GM10248 (cell line): ENCODE data around the gene SNORC.

Source experiments
- CTCF ChIA-PET: fragments of 300-600 bp; sonication (Branson Sonifier 250); formaldehyde crosslinking; extraction: SDS; loops from one replicate; lab custom pipeline; 2021; ENCODE audit warnings: antibody characterized with exemption; lab: Yijun Ruan, JAX
- POLR2A ChIA-PET: fragments of 350-650 bp; sonication (Branson Sonifier 250); formaldehyde crosslinking; extraction: SDS; loops from one replicate; lab custom pipeline; 2020; ENCODE audit warnings: antibody characterized with exemption; lab: Yijun Ruan, JAX
- DNase-seq: peaks from one replicate; pipeline ENCODE4 v3.0.0; 2012; ENCODE audit errors: extremely low spot score
- TF ChIP-seq, protein P1 (sequence below): IDR thresholded peaks from 2 replicates; pipeline ENCODE4 v1.5.1; 2012; ENCODE audit warnings: mild to moderate bottlenecking, low read depth; ENCODE audit errors: extremely low read depth, missing control alignments, control extremely low read depth

Gene SNORC

DNA sequence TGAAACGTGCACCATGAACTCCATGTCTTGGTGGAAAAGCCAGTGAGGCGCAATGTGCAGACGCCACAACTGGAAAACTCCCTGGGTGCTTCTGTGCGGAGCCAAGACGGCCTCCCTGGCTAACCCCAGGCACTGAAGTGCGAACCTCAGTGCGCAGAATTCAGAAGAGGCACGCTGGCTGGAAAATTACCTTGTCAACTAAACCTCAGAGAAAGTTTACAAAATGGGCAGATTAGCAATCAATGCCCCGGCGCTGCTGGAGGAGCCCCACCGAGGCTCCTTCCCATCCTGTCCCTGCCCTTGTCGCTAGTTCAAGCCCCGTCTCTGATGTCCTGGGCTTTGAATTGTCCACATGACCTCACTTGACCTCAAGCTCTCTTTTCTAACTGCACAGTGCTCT is 22.2 kb downstream of the SNORC start:
- ChIA-PET CTCF (no interaction called here), POLR2A (no interaction called here)
- TF ChIP-seq, protein P1, sequence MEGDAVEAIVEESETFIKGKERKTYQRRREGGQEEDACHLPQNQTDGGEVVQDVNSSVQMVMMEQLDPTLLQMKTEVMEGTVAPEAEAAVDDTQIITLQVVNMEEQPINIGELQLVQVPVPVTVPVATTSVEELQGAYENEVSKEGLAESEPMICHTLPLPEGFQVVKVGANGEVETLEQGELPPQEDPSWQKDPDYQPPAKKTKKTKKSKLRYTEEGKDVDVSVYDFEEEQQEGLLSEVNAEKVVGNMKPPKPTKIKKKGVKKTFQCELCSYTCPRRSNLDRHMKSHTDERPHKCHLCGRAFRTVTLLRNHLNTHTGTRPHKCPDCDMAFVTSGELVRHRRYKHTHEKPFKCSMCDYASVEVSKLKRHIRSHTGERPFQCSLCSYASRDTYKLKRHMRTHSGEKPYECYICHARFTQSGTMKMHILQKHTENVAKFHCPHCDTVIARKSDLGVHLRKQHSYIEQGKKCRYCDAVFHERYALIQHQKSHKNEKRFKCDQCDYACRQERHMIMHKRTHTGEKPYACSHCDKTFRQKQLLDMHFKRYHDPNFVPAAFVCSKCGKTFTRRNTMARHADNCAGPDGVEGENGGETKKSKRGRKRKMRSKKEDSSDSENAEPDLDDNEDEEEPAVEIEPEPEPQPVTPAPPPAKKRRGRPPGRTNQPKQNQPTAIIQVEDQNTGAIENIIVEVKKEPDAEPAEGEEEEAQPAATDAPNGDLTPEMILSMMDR: no peak
- no peak for DNase-seq

DNA sequence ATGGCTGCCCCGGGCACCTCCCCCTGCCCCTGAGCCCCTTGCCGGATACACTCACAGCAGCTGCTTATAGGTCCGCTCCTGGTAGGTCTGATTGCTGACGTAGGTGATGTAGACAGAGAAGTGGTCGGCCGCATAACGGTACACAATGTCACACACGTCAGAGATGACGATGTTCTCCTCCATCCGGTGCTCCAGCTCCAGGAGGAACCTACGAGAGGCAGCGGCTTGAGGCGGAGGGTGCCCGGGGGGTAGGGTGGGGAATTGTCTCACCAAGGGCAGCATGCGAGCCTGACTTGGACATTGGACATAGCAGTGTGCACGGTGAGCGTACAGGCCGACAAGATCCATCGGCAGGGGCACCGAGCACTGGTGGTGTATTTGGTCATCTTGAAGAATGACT is 22.8 kb downstream of the SNORC start:
- POLR2A ChIA-PET: no interaction called here
- TF ChIP-seq, protein P1: no peak
- CTCF ChIA-PET: no interaction called here
- no peak for DNase-seq

DNA sequence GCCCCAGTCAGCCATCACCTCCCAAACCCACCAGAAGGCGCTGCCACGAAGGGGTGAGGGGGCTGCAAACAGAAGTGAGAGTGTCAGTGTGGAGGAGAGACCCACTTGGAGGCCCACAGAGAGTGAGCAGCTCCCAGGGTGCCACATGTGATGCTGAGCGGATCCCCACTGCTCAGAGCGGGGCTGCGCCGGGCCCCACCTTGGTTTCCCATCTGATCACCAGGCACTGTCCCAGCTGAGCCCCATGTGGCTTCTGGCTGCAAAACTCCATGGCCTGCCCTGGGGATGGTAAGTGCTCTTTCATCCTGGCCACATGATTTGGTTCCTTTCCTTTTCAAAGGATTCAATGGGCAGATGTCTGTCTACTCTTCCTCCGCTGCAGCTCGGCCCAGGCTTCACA is 23.8 kb downstream of the SNORC start:
- DNase-seq: no peak
- POLR2A ChIA-PET: no interaction called here
- TF ChIP-seq, protein P1: no peak
- CTCF ChIA-PET: no interaction called here

DNA sequence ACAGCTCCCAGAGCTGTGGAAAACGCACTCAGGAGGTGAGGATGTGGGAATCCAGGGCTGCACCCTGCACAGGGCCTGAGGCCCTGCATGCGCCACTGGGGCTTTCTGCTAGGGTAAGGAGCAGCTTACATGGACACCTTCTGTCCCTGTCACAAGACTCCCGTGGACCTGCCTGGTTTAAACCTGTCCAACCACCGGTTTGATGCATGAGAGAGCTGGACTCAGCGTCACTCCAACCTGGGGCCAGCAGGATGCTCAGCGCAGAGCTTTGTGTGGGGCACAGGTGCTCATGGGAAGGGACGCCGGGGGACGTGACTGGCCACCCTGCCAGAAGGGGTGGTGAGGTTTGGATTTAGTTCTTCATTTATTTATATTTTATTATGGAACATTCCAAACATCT is 24.2 kb downstream of the SNORC start:
- no peak for DNase-seq
- TF ChIP-seq, protein P1: no peak
- ChIA-PET POLR2A (no interaction called here), CTCF (no interaction called here)

DNA sequence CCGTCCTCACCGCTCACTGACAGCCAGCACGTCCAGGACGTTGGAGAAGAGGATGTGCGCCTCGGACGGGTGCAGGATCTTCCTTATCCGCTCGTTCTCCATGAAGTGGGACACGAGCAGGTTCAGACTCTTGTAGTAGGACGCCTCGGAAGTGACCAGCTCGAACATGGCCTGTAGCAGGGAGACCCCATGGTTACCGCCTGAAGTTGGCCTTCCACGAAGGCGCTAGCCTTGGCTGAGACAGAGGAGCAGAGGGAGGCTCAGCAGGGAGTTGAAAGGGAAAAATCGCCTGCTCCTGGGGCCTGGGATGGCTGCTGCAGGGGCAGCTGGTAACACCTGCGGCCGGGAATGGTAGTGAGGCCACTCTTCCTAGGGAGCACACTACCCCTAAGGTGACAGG is 24.7 kb downstream of the SNORC start:
- TF ChIP-seq, protein P1: no peak
- ChIA-PET POLR2A (no interaction called here), CTCF (no interaction called here)
- DNase-seq: no peak

DNA sequence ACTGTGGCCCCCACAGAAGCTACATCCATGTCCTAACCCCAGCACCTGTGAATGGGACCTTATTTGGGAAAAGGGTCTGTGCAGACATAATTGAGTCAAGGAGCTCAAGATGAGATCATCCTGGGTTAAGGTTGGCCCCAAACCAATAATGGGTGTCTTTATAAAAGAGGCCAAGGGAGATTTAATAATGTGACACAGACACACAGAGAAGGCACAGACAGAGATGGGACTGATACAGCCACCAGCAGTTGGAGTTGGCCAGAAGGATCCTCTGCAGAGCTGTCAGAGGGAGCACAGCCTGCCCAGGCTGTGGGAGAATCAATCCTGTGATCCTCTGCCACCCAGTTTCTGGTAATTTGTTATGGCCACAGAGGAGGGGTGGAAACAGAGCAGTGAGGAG is 26.0 kb downstream of the SNORC start:
- TF ChIP-seq, protein P1: no peak
- CTCF ChIA-PET: no interaction called here
- POLR2A ChIA-PET: no interaction called here

DNA sequence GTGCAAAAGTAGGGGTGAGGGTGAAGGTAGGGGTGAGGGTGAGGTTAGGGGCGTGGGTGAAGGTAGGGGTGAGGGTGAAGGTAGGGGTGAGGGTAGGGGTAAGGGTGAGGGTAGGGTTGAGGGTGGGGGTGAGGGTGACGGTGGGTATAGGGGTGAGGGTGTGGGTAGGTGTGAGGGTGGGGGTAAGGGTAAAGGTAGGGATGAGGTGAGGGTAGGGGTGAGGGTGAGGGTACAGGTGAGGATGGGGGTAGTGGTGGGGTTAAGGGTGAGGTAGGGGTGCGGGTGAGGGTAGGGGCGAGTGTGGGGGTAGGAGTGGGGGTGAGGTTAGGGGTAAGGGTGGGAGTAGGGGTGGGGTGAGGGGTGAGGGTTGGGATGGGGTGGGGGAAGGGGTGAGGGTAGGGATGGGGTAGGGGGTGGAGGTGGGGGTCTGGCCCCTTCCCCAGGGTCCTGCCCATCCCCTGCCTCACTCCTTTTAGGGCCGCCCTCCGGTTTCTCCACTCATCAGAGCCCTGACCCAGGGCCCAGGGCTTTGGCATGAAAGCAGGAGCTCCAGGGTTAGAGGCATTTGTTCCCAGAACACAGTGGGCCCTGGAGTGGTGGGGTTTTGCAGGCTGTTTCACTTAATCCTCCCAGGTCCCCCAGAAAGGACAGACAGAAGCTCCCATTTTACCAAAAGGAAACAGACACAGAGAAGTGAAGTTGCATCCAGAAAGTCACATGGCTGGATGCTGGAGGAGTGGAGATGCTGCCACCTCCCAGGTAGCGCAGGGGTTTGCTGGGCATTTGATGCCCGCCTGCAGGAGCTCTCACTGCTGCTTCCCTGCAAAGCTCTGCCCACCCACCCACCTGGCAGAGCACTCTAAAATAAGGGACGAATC is 26.9 kb downstream of the SNORC start:
- ChIA-PET POLR2A (no interaction called here), CTCF (no interaction called here)
- no peak for DNase-seq
- TF ChIP-seq, protein P1: no peak

More for the DNA sequence above, 26.0 kb downstream of the SNORC start:
- no peak for DNase-seq
